Measurements from ENCODE around the gene BNC2. TPM values are rescaled to one million over a fixed set of nuclear protein-coding genes. Genes with fewer than 3 reads are reported as not detected.

BNC2 gene
- total RNA-seq, 1 donor from 2014 or later = 5.4 TPM

DNA sequence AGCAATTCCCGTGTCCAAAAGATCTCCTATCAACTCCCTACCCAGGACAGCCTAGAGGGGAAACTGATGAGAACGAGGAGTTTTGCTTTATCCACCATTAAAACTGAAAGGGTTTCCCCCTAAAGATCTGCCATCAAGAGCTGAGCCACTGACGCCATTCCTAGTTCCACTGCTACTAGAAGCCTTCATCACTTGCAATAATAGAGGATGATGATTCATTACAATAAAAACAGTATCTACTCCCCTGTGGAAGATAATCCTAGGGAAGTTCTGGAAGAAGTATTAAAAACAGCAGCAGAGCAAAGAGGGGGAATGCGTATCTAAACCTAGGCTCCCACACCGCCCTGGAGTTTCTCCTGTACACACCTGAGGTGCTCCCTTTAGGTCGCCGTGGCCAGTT is 394.5 kb downstream of the BNC2 start:
- H3K27me3 Mint-ChIP-seq (ENCODE audit: low read depth) = no peaks in the 10 kb centered on the region
- H3K27ac Mint-ChIP-seq (ENCODE audit: unreplicated experiment) = no peak overlapping the region
- peaks cover 7% of the 10 kb centered on the region for H3K36me3 Mint-ChIP-seq (ENCODE audit: low read depth)
- no peak for DNase-seq (ENCODE audit: low read depth, low spot score)
- no peak overlapping the region for H3K4me3 Mint-ChIP-seq
- TF ChIP-seq, protein P1, sequence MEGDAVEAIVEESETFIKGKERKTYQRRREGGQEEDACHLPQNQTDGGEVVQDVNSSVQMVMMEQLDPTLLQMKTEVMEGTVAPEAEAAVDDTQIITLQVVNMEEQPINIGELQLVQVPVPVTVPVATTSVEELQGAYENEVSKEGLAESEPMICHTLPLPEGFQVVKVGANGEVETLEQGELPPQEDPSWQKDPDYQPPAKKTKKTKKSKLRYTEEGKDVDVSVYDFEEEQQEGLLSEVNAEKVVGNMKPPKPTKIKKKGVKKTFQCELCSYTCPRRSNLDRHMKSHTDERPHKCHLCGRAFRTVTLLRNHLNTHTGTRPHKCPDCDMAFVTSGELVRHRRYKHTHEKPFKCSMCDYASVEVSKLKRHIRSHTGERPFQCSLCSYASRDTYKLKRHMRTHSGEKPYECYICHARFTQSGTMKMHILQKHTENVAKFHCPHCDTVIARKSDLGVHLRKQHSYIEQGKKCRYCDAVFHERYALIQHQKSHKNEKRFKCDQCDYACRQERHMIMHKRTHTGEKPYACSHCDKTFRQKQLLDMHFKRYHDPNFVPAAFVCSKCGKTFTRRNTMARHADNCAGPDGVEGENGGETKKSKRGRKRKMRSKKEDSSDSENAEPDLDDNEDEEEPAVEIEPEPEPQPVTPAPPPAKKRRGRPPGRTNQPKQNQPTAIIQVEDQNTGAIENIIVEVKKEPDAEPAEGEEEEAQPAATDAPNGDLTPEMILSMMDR (conservative IDR thresholded peaks at IDR 0.05) = no peak
- H3K9me3 Mint-ChIP-seq = peaks cover 2% of the 10 kb centered on the region
- H3K4me1 Mint-ChIP-seq = peaks cover 4% of the 10 kb centered on the region

DNA sequence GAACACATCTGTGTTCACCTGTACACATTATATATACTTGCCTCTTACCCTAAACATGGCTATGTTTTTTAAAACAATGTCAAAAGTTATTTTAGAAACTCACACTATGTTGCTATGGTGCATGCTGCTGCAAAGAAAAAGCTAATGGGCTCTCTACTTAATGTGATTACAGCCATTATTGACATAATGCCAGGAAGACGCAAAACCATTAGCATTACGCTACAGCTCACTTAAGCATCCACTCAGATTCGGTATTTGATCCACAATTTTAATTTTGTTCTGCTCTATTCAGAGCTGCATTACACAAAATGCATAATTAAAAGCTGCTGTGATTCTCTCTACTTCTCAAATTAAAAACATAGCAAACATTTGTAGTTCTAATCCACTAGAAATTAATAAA is 395.2 kb downstream of the BNC2 start:
- DNase-seq (ENCODE audit: low read depth, low spot score) = no peak
- H3K4me3 Mint-ChIP-seq = no peak overlapping the region
- H3K27me3 Mint-ChIP-seq (ENCODE audit: low read depth) = no peaks in the 10 kb centered on the region
- peaks cover 4% of the 10 kb centered on the region for H3K9me3 Mint-ChIP-seq
- no peak overlapping the region for H3K27ac Mint-ChIP-seq (ENCODE audit: unreplicated experiment)
- H3K4me1 Mint-ChIP-seq = peaks cover 4% of the 10 kb centered on the region
- peaks cover 10% of the 10 kb centered on the region for H3K36me3 Mint-ChIP-seq (ENCODE audit: low read depth)
- TF ChIP-seq, protein P1 (conservative IDR thresholded peaks at IDR 0.05) = no peak

DNA sequence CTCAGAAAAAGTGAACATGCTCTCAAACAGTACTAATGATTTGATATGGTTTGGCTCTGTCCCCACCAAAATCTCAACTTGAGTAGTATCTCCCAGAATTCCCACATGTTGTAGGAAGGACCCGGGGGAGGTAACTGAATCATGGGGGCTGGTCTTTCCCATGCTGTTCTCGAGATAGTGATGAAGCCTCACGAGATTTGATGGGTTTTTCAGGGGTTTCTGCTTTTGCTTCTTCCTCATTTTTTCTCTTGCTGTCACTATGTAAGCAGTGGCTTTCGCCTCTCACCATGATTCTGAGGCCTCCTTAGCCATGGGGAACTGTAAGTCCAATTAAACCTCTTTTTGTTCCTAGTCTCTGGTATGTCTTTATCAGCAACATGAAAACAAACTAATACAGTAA is 401.3 kb downstream of the BNC2 start:
- Mint-ChIP-seq H3K4me1 (peaks cover 2% of the 10 kb centered on the region), H3K9me3 (peaks cover 12% of the 10 kb centered on the region), H3K27me3 (ENCODE audit: low read depth) (no peaks in the 10 kb centered on the region), H3K4me3 (no peak overlapping the region), H3K27ac (ENCODE audit: unreplicated experiment) (no peak overlapping the region), H3K36me3 (ENCODE audit: low read depth) (peaks cover 13% of the 10 kb centered on the region)
- TF ChIP-seq, protein P1 (conservative IDR thresholded peaks at IDR 0.05) = no peak
- DNase-seq (ENCODE audit: low read depth, low spot score) = no peak

DNA sequence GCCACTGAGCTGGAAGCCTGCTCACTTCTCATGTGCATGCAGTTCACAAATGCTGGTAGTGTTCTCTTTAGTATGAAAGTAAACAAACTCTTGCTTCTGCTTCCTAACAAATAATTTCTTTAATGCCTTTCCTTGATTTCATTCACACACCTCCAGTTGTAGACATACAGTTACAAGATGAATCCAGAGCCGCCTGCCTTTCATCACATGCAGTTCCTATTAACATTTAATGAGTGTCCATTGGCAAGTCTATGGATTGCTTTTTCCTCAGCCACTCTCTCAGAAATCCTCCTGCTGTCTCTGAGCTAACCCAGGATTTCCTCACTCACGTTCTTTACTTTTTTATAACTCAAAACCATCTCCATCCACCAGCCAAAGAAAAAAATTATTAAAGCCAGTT is 408.6 kb downstream of the BNC2 start:
- TF ChIP-seq, protein P1 (conservative IDR thresholded peaks at IDR 0.05) = no peak
- H3K36me3 Mint-ChIP-seq (ENCODE audit: low read depth) = no peaks in the 10 kb centered on the region
- H3K4me3 Mint-ChIP-seq = no peak overlapping the region
- no peaks in the 10 kb centered on the region for H3K27me3 Mint-ChIP-seq (ENCODE audit: low read depth)
- H3K4me1 Mint-ChIP-seq = peaks cover 30% of the 10 kb centered on the region
- peaks cover 5% of the 10 kb centered on the region for H3K9me3 Mint-ChIP-seq
- DNase-seq (ENCODE audit: low read depth, low spot score) = no peak
- H3K27ac Mint-ChIP-seq (ENCODE audit: unreplicated experiment) = no peak overlapping the region

DNA sequence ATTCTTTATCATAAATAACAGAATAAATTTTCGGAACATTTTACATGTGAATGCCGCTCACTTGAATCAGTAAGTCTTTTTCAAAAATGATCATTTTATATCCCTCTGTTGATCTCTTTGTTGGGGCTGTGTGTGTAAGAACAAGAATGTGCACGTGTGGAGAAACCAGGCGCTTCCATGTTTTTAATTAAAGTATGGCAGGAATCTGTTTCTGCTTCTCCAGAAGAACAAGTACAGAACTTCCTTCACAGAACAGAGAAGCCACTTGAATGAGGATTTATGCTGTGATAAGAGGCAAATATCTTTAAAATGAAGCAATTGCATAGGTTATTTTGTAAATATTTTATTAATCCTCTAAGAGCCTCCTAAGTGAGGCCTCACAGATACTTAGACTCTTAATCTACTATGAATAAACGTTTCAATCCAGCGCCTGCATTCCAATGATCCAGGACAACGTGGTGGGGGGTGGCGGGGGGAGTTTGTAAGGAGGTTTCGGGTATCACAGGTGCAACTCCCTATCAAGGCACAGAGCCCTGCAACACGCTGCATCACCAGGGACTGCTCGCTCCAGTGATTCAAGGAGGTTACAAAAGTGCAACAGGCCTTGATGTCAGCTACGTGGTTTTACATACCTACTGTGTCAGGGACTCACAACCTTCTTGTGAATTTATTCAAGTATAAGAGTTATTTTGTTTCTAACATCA is 409.2 kb downstream of the BNC2 start:
- Mint-ChIP-seq H3K27ac (ENCODE audit: unreplicated experiment) (no peak overlapping the region), H3K4me1 (peaks cover 30% of the 10 kb centered on the region), H3K9me3 (peaks cover 5% of the 10 kb centered on the region), H3K36me3 (ENCODE audit: low read depth) (no peaks in the 10 kb centered on the region), H3K4me3 (no peak overlapping the region), H3K27me3 (ENCODE audit: low read depth) (no peaks in the 10 kb centered on the region)
- TF ChIP-seq, protein P1 (conservative IDR thresholded peaks at IDR 0.05) = no peak
- DNase-seq (ENCODE audit: low read depth, low spot score) = no peak
